K562 (cell line): ENCODE measurements around the gene NET1. TPM values are rescaled to one million over a fixed set of nuclear protein-coding genes. Genes with fewer than 3 reads are reported as not detected.

ENCODE experiments used
- ARID1B ChIP-seq: fragments of 450-650 bp; IDR thresholded peaks from 2 replicates; pipeline ENCODE4 v1.6.1; 2016; ENCODE audit warnings: antibody characterized with exemption, mild to moderate bottlenecking, inconsistent platforms
- DPF2 ChIP-seq: fragments of 450-650 bp; IDR thresholded peaks from 2 replicates; pipeline ENCODE4 v1.6.1; 2016
- EWSR1 ChIP-seq: fragments of 450-650 bp; IDR thresholded peaks from 2 replicates; pipeline ENCODE4 v1.6.1; 2018; ENCODE audit warnings: borderline replicate concordance, mild to moderate bottlenecking, low read depth, moderate library complexity; ENCODE audit not compliant: partially characterized antibody
- MAFK ChIP-seq: IDR thresholded peaks from 2 replicates; pipeline ENCODE4 v1.6.1; 2011; ENCODE audit warnings: low read length, improper control_type of control experiment
- MYC ChIP-seq, 2 experiments: fragments of 250-450 bp in 1 of 2; sonication (Bioruptor Pico) in 1 of 2; IDR thresholded peaks; 2 replicates each; pipeline versions ENCODE4 v1.5.1 to v1.6.1; 2012 to 2021; ENCODE audit warnings: low read depth in 2 of 2, borderline replicate concordance in 1 of 2, improper control_type of control experiment in 1 of 2, low read length in 1 of 2, mild to moderate bottlenecking in 1 of 2, moderate library complexity in 1 of 2
- PURB ChIP-seq: sonication (generic); formaldehyde crosslinking; IDR thresholded peaks from 2 replicates; pipeline ENCODE4 v1.9.0; 2021; ENCODE audit warnings: low read depth, mild to moderate bottlenecking, missing genetic modification reagents
- SMAD1 ChIP-seq: fragments of 150-350 bp; IDR thresholded peaks from 2 replicates; pipeline ENCODE4 v1.6.1; 2014; ENCODE audit warnings: low read length, low read depth; ENCODE audit not compliant: partially characterized antibody
- TGIF2 ChIP-seq: sonication (generic); formaldehyde crosslinking; IDR thresholded peaks from 2 replicates; pipeline ENCODE4 v1.8.1; 2022; ENCODE audit warnings: mild to moderate bottlenecking, missing genetic modification reagents, moderate library complexity
- ZNF134 ChIP-seq: fragments of 250-450 bp; sonication (Bioruptor Pico); conservative IDR thresholded peaks from 2 replicates; pipeline ENCODE4 v1.4.0; 2020
- ZNF324 ChIP-seq: fragments of 250-450 bp; sonication (Bioruptor Pico); IDR thresholded peaks from 2 replicates; pipeline ENCODE4 v1.4.0; 2020; ENCODE audit warnings: mild to moderate bottlenecking
- polyA plus RNA-seq, 8 experiments: library from polyadenylated mRNA; depleted of rRNA in 4 of 8; stranded (reverse) in 5 of 8; unstranded in 3 of 8; fragments of >200 nt; fragmentation: Nextera tagmentation in 2 of 8; fragmentation: Illumina TruSeq in 1 of 8; extraction: Ambion mirVana in 2 of 8; extraction: Trizol in 1 of 8; gene quantifications; 2 replicates each; pipeline versions ENCODE4 v1.2.1 to v1.2.3, GENCODE V29; 2011 to 2014; ENCODE audit warnings: inconsistent platforms in 1 of 8, missing spikeins in 1 of 8
- total RNA-seq, 7 experiments: library from RNA; depleted of rRNA in 6 of 7; stranded (reverse); fragments of >200 nt in 6 of 7; fragmentation: Illumina TruSeq in 2 of 7; extraction: Trizol in 2 of 7; gene quantifications; 2 replicates each; pipeline versions ENCODE4 v1.2.1 to v1.2.3, GENCODE V29; 2011 to 2021; ENCODE audit warnings: low replicate concordance in 1 of 7
- TF ChIP-seq, protein P1 (sequence below), 2 experiments: fragments of 450-650 bp; IDR thresholded peaks; 2 replicates each; pipeline ENCODE4 v1.6.1; 2018; ENCODE audit warnings: mild to moderate bottlenecking in 2 of 2, low read depth in 1 of 2; ENCODE audit not compliant: partially characterized antibody in 2 of 2
- TF ChIP-seq, protein P2 (sequence below): fragments of 450-650 bp; IDR thresholded peaks from 2 replicates; pipeline ENCODE4 v1.6.1; 2016; ENCODE audit warnings: borderline replicate concordance
- TF ChIP-seq, protein P3 (sequence below): fragments of 450-650 bp; IDR thresholded peaks from 2 replicates; pipeline ENCODE4 v1.7.1; 2018; ENCODE audit warnings: mild to moderate bottlenecking, low read depth; ENCODE audit not compliant: partially characterized antibody
- TF ChIP-seq, protein P4 (sequence below): fragments of 450-650 bp; formaldehyde crosslinking; IDR thresholded peaks from 2 replicates; pipeline ENCODE4 v1.4.0; 2022; ENCODE audit warnings: missing genetic modification characterization
- TF ChIP-seq, protein P5 (sequence below): sonication (generic); formaldehyde crosslinking; IDR thresholded peaks from 2 replicates; pipeline ENCODE4 v1.8.0; 2022; ENCODE audit warnings: mild to moderate bottlenecking, low read depth, missing genetic modification reagents

The NET1 gene
- total and polyA plus RNA-seq, 9 of the 15 experiments (the other 6 are each of a cell fraction or from before 2014, with no cell fraction given): 47.4 to 258 (median 106) TPM

DNA sequence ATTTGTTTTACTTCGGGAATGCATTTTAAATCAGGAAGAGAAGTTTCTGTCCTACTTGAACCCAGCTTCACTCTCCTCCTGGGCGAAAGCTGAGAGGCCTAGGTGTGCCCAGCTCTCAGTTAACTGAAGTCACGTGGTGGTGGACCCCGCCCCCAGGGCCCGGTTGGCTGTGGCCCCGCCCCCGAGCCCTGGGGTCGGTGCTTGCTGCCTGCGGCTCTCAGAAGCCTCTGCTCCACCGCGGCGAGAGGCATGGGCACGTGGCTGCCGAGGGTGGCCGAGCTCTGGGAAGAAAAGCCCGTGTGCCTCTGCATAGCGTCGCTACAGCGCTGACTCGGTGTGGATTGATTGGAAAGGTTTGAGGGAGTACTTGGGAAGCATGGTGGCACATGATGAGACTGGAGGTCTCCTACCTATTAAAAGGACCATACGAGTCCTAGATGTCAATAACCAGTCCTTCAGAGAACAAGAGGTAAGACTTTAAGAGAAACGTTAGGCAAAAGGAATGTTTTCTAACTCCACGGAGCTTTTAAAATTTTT, 34.1 kb downstream of the NET1 start (continued):
- TF ChIP-seq, protein P1, sequence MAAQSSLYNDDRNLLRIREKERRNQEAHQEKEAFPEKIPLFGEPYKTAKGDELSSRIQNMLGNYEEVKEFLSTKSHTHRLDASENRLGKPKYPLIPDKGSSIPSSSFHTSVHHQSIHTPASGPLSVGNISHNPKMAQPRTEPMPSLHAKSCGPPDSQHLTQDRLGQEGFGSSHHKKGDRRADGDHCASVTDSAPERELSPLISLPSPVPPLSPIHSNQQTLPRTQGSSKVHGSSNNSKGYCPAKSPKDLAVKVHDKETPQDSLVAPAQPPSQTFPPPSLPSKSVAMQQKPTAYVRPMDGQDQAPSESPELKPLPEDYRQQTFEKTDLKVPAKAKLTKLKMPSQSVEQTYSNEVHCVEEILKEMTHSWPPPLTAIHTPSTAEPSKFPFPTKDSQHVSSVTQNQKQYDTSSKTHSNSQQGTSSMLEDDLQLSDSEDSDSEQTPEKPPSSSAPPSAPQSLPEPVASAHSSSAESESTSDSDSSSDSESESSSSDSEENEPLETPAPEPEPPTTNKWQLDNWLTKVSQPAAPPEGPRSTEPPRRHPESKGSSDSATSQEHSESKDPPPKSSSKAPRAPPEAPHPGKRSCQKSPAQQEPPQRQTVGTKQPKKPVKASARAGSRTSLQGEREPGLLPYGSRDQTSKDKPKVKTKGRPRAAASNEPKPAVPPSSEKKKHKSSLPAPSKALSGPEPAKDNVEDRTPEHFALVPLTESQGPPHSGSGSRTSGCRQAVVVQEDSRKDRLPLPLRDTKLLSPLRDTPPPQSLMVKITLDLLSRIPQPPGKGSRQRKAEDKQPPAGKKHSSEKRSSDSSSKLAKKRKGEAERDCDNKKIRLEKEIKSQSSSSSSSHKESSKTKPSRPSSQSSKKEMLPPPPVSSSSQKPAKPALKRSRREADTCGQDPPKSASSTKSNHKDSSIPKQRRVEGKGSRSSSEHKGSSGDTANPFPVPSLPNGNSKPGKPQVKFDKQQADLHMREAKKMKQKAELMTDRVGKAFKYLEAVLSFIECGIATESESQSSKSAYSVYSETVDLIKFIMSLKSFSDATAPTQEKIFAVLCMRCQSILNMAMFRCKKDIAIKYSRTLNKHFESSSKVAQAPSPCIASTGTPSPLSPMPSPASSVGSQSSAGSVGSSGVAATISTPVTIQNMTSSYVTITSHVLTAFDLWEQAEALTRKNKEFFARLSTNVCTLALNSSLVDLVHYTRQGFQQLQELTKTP (IDR thresholded peaks at IDR 0.05; ENCODE audit: low read depth in 1 of 2, partially characterized antibody in 2 of 2): peak; percentile 82 to 89
- TF ChIP-seq, protein P2, sequence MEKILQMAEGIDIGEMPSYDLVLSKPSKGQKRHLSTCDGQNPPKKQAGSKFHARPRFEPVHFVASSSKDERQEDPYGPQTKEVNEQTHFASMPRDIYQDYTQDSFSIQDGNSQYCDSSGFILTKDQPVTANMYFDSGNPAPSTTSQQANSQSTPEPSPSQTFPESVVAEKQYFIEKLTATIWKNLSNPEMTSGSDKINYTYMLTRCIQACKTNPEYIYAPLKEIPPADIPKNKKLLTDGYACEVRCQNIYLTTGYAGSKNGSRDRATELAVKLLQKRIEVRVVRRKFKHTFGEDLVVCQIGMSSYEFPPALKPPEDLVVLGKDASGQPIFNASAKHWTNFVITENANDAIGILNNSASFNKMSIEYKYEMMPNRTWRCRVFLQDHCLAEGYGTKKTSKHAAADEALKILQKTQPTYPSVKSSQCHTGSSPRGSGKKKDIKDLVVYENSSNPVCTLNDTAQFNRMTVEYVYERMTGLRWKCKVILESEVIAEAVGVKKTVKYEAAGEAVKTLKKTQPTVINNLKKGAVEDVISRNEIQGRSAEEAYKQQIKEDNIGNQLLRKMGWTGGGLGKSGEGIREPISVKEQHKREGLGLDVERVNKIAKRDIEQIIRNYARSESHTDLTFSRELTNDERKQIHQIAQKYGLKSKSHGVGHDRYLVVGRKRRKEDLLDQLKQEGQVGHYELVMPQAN: peak; percentile 95
- peak; percentile 77 for TF ChIP-seq SMAD1
- TF ChIP-seq TGIF2 (CRISPR knock-in tag): no peak
- no peak for TF ChIP-seq DPF2
- no peak for TF ChIP-seq EWSR1
- TF ChIP-seq, protein P3, sequence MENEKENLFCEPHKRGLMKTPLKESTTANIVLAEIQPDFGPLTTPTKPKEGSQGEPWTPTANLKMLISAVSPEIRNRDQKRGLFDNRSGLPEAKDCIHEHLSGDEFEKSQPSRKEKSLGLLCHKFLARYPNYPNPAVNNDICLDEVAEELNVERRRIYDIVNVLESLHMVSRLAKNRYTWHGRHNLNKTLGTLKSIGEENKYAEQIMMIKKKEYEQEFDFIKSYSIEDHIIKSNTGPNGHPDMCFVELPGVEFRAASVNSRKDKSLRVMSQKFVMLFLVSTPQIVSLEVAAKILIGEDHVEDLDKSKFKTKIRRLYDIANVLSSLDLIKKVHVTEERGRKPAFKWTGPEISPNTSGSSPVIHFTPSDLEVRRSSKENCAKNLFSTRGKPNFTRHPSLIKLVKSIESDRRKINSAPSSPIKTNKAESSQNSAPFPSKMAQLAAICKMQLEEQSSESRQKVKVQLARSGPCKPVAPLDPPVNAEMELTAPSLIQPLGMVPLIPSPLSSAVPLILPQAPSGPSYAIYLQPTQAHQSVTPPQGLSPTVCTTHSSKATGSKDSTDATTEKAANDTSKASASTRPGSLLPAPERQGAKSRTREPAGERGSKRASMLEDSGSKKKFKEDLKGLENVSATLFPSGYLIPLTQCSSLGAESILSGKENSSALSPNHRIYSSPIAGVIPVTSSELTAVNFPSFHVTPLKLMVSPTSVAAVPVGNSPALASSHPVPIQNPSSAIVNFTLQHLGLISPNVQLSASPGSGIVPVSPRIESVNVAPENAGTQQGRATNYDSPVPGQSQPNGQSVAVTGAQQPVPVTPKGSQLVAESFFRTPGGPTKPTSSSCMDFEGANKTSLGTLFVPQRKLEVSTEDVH: no peak
- peak; percentile 41 for TF ChIP-seq ARID1B
- TF ChIP-seq MAFK: no peak
- TF ChIP-seq PURB (CRISPR knock-in tag): no peak
- TF ChIP-seq, protein P4, sequence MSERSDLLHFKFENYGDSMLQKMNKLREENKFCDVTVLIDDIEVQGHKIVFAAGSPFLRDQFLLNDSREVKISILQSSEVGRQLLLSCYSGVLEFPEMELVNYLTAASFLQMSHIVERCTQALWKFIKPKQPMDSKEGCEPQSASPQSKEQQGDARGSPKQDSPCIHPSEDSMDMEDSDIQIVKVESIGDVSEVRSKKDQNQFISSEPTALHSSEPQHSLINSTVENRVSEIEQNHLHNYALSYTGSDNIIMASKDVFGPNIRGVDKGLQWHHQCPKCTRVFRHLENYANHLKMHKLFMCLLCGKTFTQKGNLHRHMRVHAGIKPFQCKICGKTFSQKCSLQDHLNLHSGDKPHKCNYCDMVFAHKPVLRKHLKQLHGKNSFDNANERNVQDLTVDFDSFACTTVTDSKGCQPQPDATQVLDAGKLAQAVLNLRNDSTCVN (CRISPR knock-in tag): peak; percentile 73; the same call in 1 of the 2 replicates
- TF ChIP-seq ZNF134 (CRISPR knock-in tag): no peak
- no peak for TF ChIP-seq ZNF324
- TF ChIP-seq, protein P5, sequence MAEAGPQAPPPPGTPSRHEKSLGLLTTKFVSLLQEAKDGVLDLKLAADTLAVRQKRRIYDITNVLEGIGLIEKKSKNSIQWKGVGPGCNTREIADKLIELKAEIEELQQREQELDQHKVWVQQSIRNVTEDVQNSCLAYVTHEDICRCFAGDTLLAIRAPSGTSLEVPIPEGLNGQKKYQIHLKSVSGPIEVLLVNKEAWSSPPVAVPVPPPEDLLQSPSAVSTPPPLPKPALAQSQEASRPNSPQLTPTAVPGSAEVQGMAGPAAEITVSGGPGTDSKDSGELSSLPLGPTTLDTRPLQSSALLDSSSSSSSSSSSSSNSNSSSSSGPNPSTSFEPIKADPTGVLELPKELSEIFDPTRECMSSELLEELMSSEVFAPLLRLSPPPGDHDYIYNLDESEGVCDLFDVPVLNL (CRISPR knock-in tag): no peak
- TF ChIP-seq MYC (IDR thresholded peaks at IDR 0.05; ENCODE audit: low read depth, low read length): peak; percentile 95
- TF ChIP-seq MYC (CRISPR knock-in tag; IDR thresholded peaks at IDR 0.05; ENCODE audit: borderline replicate concordance, low read depth): no peak; the same call in 1 of the 2 replicates
